Activated naive CD4-positive, alpha-beta T cell treated with anti-CD3 and anti-CD28 coated beads, Interleukin-2, amount 50 U/mL, for 24 hours (primary cell): Measurements from ENCODE around the gene NOP58.
A peak's percentile ranks its signal among the peaks of the same experiment; 100 is the strongest.
"Not testable (repeated sequence)": the region's sequence is repeated elsewhere in the genome, so short reads cannot be mapped to it uniquely, and the experiment has no call there.

ENCODE experiments used
- H3K27ac Mint-ChIP-seq: one replicate; pipeline ENCODE4 v1.8.0; 2021; ENCODE audit warnings: mild to moderate bottlenecking, mixed read lengths
- H3K27me3 Mint-ChIP-seq: one replicate; pipeline ENCODE4 v1.8.0; 2021; ENCODE audit warnings: mixed read lengths
- H3K36me3 Mint-ChIP-seq: one replicate; pipeline ENCODE4 v1.8.0; 2021; ENCODE audit warnings: mixed read lengths
- H3K4me1 Mint-ChIP-seq: one replicate; pipeline ENCODE4 v1.8.0; 2021; ENCODE audit warnings: mixed read lengths
- H3K4me3 Mint-ChIP-seq: one replicate; pipeline ENCODE4 v1.8.0; 2021; ENCODE audit warnings: mild to moderate bottlenecking, mixed read lengths
- H3K9me3 Mint-ChIP-seq: one replicate; pipeline ENCODE4 v1.8.0; 2021; ENCODE audit warnings: mixed read lengths

Gene NOP58

GRCh38 chr2:202265467-202266277 is at the start of gene NOP58:
Gene NOP58, plus strand, starts transcription at chr2:202265763. Its CDS starts 179 bp downstream, at chr2:202265942.
- Mint-ChIP-seq H3K4me1 (peaks cover 19% of the 10 kb centered on the region), H3K27me3 (no peaks in the 10 kb centered on the region), H3K27ac (no peak within 1 kb of the TSS), H3K36me3 (peaks cover 9% of the 10 kb centered on the region), H3K4me3 (peak within 1 kb of the TSS; percentile 58), H3K9me3 (no peaks in the 10 kb centered on the region)

GRCh38 chr2:202221873-202222272 is 43.7 kb upstream of the NOP58 start:
- H3K36me3 Mint-ChIP-seq, result peaks cover 7% of the 10 kb centered on the region
- H3K9me3 Mint-ChIP-seq, result no peaks in the 10 kb centered on the region
- H3K27me3 Mint-ChIP-seq, result no peaks in the 10 kb centered on the region
- H3K4me3 Mint-ChIP-seq, result no peak overlapping the region
- peaks cover 60% of the 10 kb centered on the region for H3K4me1 Mint-ChIP-seq
- H3K27ac Mint-ChIP-seq, result no peak overlapping the region

GRCh38 chr2:202237787-202238233 is 27.8 kb upstream of the NOP58 start:
- peak overlapping the region; percentile 86 for H3K27ac Mint-ChIP-seq
- H3K36me3 Mint-ChIP-seq, result no peaks in the 10 kb centered on the region
- peak overlapping the region; percentile 94 for H3K4me3 Mint-ChIP-seq
- H3K9me3 Mint-ChIP-seq, result no peaks in the 10 kb centered on the region
- H3K4me1 Mint-ChIP-seq, result peaks cover 44% of the 10 kb centered on the region
- no peaks in the 10 kb centered on the region for H3K27me3 Mint-ChIP-seq

- Mint-ChIP-seq H3K4me3 (peak within 1 kb of the TSS; percentile 96), H3K27ac (peak within 1 kb of the TSS; percentile 97), H3K36me3 (no peaks in the 10 kb centered on the region), H3K27me3 (no peaks in the 10 kb centered on the region), H3K4me1 (peaks cover 37% of the 10 kb centered on the region), H3K9me3 (no peaks in the 10 kb centered on the region)
Measured at GRCh38 chr2:202238234-202239197, 27.0 kb upstream of the NOP58 start, which contains the start of gene SUMO1. Gene SUMO1, minus strand, starts transcription at chr2:202238597. Its CDS starts 146 bp downstream, at chr2:202238451.

GRCh38 chr2:202247710-202248109 is 17.9 kb upstream of the NOP58 start:
- not testable (repeated sequence) for H3K4me1 Mint-ChIP-seq, H3K27me3 Mint-ChIP-seq, H3K9me3 Mint-ChIP-seq, H3K4me3 Mint-ChIP-seq, H3K36me3 Mint-ChIP-seq, H3K27ac Mint-ChIP-seq

- H3K4me3 Mint-ChIP-seq, result no peak overlapping the region
- no peak overlapping the region for H3K27ac Mint-ChIP-seq
- H3K27me3 Mint-ChIP-seq, result peaks cover 2% of the 10 kb centered on the region
- no peaks in the 10 kb centered on the region for H3K4me1 Mint-ChIP-seq
- H3K9me3 Mint-ChIP-seq, result no peaks in the 10 kb centered on the region
- no peaks in the 10 kb centered on the region for H3K36me3 Mint-ChIP-seq
Measured at GRCh38 chr2:202249521-202250253, 15.9 kb upstream of the NOP58 start.

GRCh38 chr2:202251494-202251893 is 14.1 kb upstream of the NOP58 start:
- Mint-ChIP-seq H3K4me1 (no peaks in the 10 kb centered on the region), H3K27me3 (peaks cover 2% of the 10 kb centered on the region), H3K27ac (no peak overlapping the region), H3K4me3 (no peak overlapping the region), H3K36me3 (no peaks in the 10 kb centered on the region), H3K9me3 (no peaks in the 10 kb centered on the region)

- Mint-ChIP-seq H3K36me3 (no peaks in the 10 kb centered on the region), H3K4me3 (no peak overlapping the region), H3K27ac (no peak overlapping the region), H3K4me1 (peaks cover 6% of the 10 kb centered on the region), H3K27me3 (no peaks in the 10 kb centered on the region), H3K9me3 (no peaks in the 10 kb centered on the region)
Measured at GRCh38 chr2:202261531-202261930, 4.0 kb upstream of the NOP58 start.

- Mint-ChIP-seq H3K27me3 (no peaks in the 10 kb centered on the region), H3K27ac (peak overlapping the region; percentile 35)
Measured at GRCh38 chr2:202267495-202267894, 1.9 kb downstream of the NOP58 start.

GRCh38 chr2:202269585-202269984 is 4.0 kb downstream of the NOP58 start:
- H3K9me3 Mint-ChIP-seq, result no peaks in the 10 kb centered on the region
- peak overlapping the region; percentile 85 for H3K4me3 Mint-ChIP-seq
- H3K4me1 Mint-ChIP-seq, result peaks cover 29% of the 10 kb centered on the region
- H3K27me3 Mint-ChIP-seq, result no peaks in the 10 kb centered on the region
- peak overlapping the region; percentile 4 for H3K27ac Mint-ChIP-seq
- H3K36me3 Mint-ChIP-seq, result peaks cover 10% of the 10 kb centered on the region

More at GRCh38 chr2:202267495-202267894, 1.9 kb downstream of the NOP58 start:
- H3K4me3 Mint-ChIP-seq, result no peak overlapping the region
- peaks cover 27% of the 10 kb centered on the region for H3K4me1 Mint-ChIP-seq
- no peaks in the 10 kb centered on the region for H3K9me3 Mint-ChIP-seq
- H3K36me3 Mint-ChIP-seq, result peaks cover 9% of the 10 kb centered on the region

- H3K27me3 Mint-ChIP-seq, result no peaks in the 10 kb centered on the region
- peaks cover 10% of the 10 kb centered on the region for H3K36me3 Mint-ChIP-seq
- peak overlapping the region; percentile 85 for H3K4me3 Mint-ChIP-seq
- H3K9me3 Mint-ChIP-seq, result no peaks in the 10 kb centered on the region
- H3K4me1 Mint-ChIP-seq, result peaks cover 32% of the 10 kb centered on the region
- H3K27ac Mint-ChIP-seq, result peak overlapping the region; percentile 77
Measured at GRCh38 chr2:202270487-202270886, 4.9 kb downstream of the NOP58 start.

- Mint-ChIP-seq H3K4me1 (peaks cover 43% of the 10 kb centered on the region), H3K36me3 (peaks cover 17% of the 10 kb centered on the region), H3K4me3 (peak overlapping the region; percentile 70), H3K27ac (peak overlapping the region; percentile 97)
- H3K9me3 Mint-ChIP-seq, H3K27me3 Mint-ChIP-seq: not testable (repeated sequence)
Measured at GRCh38 chr2:202276078-202276720, 10.6 kb downstream of the NOP58 start.

GRCh38 chr2:202278036-202278760 is 12.6 kb downstream of the NOP58 start:
- H3K9me3 Mint-ChIP-seq, result no peaks in the 10 kb centered on the region
- H3K4me1 Mint-ChIP-seq, result peaks cover 34% of the 10 kb centered on the region
- peak overlapping the region; percentile 82 for H3K4me3 Mint-ChIP-seq
- peak overlapping the region; percentile 99 for H3K27ac Mint-ChIP-seq
- peaks cover 24% of the 10 kb centered on the region for H3K36me3 Mint-ChIP-seq
- no peaks in the 10 kb centered on the region for H3K27me3 Mint-ChIP-seq

GRCh38 chr2:202278944-202279343 is 13.4 kb downstream of the NOP58 start:
- no peaks in the 10 kb centered on the region for H3K27me3 Mint-ChIP-seq
- H3K36me3 Mint-ChIP-seq, result peaks cover 24% of the 10 kb centered on the region
- H3K4me1 Mint-ChIP-seq, result peaks cover 31% of the 10 kb centered on the region
- peak overlapping the region; percentile 26 for H3K4me3 Mint-ChIP-seq
- no peaks in the 10 kb centered on the region for H3K9me3 Mint-ChIP-seq
- H3K27ac Mint-ChIP-seq, result peak overlapping the region; percentile 99
